ENCODE data around the gene SPP1.
A peak's percentile ranks its signal among the peaks of the same experiment; 100 is the strongest.
"Not testable (repeated sequence)": the region's sequence is repeated elsewhere in the genome, so short reads cannot be mapped to it uniquely, and the experiment has no call there.

Gene SPP1

DNA sequence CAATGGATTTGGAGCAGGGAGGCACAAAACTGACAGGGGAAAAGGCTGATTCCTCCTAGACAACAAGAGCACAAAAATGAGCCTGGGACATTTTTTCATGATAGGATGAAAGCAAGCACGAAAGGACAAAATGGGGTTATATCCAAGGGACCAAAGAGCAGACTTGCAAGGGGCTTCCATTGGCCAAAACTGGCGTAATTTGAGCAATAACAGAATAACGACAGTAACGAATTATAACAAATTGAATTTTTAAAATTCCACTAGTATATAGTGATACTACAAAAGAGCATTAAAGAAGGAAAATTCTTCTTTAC lies 10.3 kb downstream of the SPP1 start:
- DNase-seq (ENCODE audit: low read depth in 4 of 4, low spot score in 1 of 4): no peak

GRCh38 chr4:87986508-87986907 lies 11.0 kb downstream of the SPP1 start:
- DNase-seq (ENCODE audit: low read depth in 4 of 4, low spot score in 1 of 4): no peak

GRCh38 chr4:87989765-87990164 lies 14.3 kb downstream of the SPP1 start:
- no peak for DNase-seq (ENCODE audit: low read depth in 4 of 4, low spot score in 1 of 4)

DNA sequence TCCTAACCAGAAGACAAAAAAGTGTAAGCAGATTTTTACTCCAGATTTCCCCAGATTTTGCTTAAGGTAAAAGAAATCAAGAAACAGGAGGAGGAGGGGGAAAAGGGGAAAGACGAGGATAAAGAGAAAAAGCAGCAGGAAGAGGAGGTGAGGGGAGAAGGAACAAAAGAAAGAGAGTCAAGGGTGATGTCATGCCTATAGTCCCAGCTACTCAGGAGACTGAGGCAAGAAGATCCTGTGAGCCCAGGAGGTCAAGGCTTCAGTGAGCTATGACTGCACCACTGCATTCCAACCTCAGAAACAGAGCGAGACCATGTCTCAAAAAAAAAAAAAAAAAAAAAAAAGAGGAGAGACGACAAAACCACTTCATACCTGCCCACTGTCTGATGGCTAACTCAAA lies 19.9 kb downstream of the SPP1 start:
- DNase-seq (ENCODE audit: low read depth in 4 of 4, low spot score in 1 of 4): no peak

DNA sequence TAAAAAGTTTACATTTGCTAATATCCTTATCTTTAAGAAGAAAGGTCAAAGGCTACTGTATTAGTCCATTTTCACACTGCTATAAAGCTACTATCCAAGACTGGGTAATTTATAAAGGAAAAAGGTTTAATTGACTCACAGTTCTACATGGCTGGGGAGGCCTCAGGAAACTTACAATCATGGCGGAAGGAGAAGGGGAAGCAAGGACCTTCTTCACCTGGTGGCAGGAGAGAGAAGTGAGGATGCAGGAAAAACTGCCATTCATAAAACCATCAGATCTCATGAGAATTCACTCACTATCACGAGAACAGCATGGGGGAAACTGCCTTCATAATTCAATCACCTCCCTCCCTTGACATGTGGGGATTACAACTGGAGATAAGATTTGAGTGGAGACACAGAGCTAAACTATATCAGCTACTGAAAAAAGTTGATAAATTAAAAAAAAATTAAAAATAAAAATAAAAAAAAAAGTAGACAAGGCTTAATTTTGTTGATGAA lies 23.7 kb downstream of the SPP1 start:
- not testable (repeated sequence) for DNase-seq (ENCODE audit: low read depth in 4 of 4, low spot score in 1 of 4)

GRCh38 chr4:88001871-88002270 lies 26.4 kb downstream of the SPP1 start:
- no peak for DNase-seq (ENCODE audit: low read depth in 4 of 4, low spot score in 1 of 4)

GRCh38 chr4:88002786-88003185 lies 27.3 kb downstream of the SPP1 start:
- no peak for DNase-seq (ENCODE audit: low read depth in 4 of 4, low spot score in 1 of 4)

- no peak for DNase-seq (ENCODE audit: low read depth in 4 of 4, low spot score in 1 of 4)
Measured at GRCh38 chr4:88003261-88003660, 27.7 kb downstream of the SPP1 start.

- no peak for DNase-seq (ENCODE audit: low read depth in 4 of 4, low spot score in 1 of 4)
Measured at GRCh38 chr4:88005076-88005475, 29.6 kb downstream of the SPP1 start.

- DNase-seq (ENCODE audit: low read depth in 4 of 4, low spot score in 1 of 4): no peak
Measured at GRCh38 chr4:88005946-88006345, 30.4 kb downstream of the SPP1 start.

GRCh38 chr4:88006956-88007303 lies 31.4 kb downstream of the SPP1 start:
- no peak for DNase-seq (ENCODE audit: low read depth in 4 of 4, low spot score in 1 of 4)

GRCh38 chr4:88007304-88008121 lies 32.0 kb downstream of the SPP1 start, which contains the start of gene PKD2:
Gene PKD2 (plus strand): TSS chr4:88007635. CDS start chr4:88007734, 99 bp downstream.
- peak; percentile 45 to 80 (median 64) for DNase-seq (ENCODE audit: low read depth in 4 of 4, low spot score in 1 of 4)

GRCh38 chr4:88008122-88008742 lies 32.7 kb downstream of the SPP1 start:
- peak in 2 of 4 experiments; percentile 8 to 23 for DNase-seq (ENCODE audit: low read depth in 4 of 4, low spot score in 1 of 4)

DNA sequence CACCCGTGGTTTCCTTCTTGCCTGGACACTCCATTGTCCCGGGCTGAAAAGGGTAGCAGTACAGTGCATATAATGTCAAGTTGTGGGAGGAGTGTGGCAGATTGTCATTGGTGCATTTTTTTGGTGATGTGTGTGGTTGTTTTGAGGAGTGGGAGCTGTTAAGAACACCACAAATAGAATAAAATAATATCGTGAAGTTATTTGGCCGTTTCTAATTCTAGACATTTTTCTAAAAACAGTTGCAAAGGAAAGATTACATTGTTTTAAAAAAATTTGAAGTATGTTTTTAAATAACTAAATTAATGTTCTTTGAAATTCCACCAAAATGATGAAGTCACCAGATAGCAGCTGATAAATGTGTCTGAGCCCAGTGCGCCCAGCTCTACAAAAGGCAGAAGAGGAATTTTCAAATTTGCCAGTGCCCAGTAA lies 33.2 kb downstream of the SPP1 start:
- DNase-seq (ENCODE audit: low read depth in 4 of 4, low spot score in 1 of 4): no peak

DNA sequence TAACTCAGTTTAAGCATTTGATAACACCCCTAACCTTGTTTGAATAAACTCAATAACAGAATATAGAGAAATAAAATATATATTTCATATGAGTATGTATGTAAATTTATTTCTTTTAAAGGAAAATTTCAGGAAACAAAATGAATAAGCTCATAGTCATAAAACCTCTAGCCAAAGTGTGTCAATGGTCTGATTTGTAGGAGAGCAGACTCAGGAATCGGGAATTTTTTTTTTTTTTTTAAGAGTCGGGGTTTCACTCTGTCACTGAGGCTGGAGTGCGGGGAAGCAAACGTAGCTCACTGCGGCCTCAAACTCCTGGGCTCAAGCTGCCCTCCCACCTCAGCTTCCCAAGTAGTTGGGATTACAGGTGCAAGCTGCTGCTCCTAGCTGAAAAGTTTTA lies 34.4 kb downstream of the SPP1 start:
- no peak for DNase-seq (ENCODE audit: low read depth in 4 of 4, low spot score in 1 of 4)

DNA sequence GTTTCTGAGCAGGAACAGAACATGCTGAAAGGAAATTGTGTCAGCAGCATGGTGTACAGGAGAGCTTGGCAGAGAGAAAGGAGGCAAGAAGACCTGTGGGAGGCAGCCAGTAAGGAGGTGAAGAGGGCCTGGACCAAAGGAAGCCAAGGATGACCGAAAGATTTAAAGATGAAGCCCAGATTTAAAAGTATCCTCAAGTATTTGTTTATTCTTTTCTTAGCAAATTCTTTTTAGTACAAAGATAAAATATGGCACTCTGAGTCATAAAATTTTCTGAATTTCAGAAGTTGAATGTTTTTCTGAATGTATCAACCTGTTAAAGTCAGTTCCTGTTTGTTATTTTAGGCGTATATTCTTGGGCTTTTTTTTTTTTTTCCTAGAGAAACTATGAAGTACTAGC lies 35.5 kb downstream of the SPP1 start:
- no peak for DNase-seq (ENCODE audit: low read depth in 4 of 4, low spot score in 1 of 4)

DNA sequence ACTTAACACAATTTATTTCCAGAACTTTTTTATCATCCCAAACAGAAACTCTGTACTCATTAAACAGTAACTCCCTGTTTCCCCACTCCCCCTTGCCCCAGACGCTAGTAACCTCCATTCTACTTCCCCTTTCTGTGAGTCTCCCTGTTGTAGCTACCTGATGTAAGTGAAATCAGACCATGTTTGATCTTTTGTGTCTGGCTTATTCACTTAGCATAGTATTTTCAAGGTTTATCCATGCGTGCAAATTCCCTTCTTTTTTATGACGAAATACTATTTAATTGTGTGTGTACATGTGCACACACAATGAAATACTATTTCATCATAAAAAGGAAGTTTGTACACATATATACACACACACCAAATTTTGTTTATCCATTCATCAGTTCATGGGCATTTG lies 37.1 kb downstream of the SPP1 start:
- no peak for DNase-seq (ENCODE audit: low read depth in 4 of 4, low spot score in 1 of 4)

DNA sequence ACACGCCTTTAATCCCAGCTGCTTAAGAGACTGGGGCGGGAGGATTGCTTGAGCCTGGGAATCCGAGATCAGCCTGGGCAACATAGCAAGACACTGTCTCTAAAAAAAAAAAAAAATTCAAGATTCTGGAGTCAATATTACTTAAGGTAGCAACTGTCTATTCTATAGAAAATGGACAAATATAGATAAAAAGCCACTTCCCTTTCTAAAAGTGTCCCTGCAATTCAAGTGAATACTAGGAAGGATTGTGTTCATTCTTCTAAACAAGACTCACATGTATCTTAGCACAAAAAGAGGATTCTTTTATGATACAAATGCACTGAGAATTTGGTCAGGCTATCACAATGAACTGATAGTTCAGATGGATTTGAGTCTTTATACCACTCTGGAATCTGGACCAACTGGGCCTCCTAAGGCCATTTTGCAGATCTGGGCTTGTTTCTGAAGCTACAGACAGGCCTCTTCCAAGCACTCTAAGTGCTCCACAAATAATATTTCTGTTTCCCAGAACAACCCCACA lies 38.9 kb downstream of the SPP1 start:
- DNase-seq (ENCODE audit: low read depth in 4 of 4, low spot score in 1 of 4): no peak

- DNase-seq (ENCODE audit: low read depth in 4 of 4, low spot score in 1 of 4): no peak
Measured at GRCh38 chr4:88015659-88016295, 40.3 kb downstream of the SPP1 start.

GRCh38 chr4:88017516-88018297 lies 42.2 kb downstream of the SPP1 start:
- no peak for DNase-seq (ENCODE audit: low read depth in 4 of 4, low spot score in 1 of 4)

DNA sequence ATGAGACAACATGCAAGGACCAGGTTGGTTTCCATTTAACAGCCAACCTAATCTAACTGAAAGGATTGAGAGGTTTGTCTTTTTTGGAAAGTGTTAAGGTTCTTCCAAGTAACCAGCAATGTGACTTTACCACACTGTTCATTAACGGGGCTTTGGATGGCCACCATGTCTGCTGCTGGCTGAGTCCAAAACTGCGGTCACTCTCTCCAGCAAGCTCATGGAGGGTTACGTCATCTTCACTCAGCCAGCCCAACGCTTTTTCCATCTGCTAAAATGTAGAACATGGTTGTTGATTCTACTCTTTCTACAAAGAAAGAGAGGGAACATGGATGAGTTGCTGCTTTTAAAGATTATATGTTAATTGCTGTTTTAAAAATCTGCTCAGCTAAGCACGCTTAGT lies 43.0 kb downstream of the SPP1 start:
- DNase-seq (ENCODE audit: low read depth in 4 of 4, low spot score in 1 of 4): no peak
